GM12878 (cell line): ENCODE results near the gene TMC2. TPM values are rescaled to one million over a fixed set of nuclear protein-coding genes. Genes with fewer than 3 reads are reported as not detected.
"Not testable (repeated sequence)": the region's sequence is repeated elsewhere in the genome, so short reads cannot be mapped to it uniquely, and the experiment has no call there.

Experiments
- ATAC-seq: fragments of 200-7000 bp; cut with Tn5 transposase; 3 replicates; pipeline ENCODE4 v1.9.1; 2020; ENCODE audit warnings: mild to moderate bottlenecking, moderate library complexity
- BruUV-seq: library from RNA; stranded (reverse); fragments of 400-500 nt; replicated peaks from 2 replicates; lab custom pipeline; 2021; lab: Mats Ljungman, UMichigan
- CTCF ChIA-PET: fragments of 300-600 bp; sonication (Branson Sonifier 250); formaldehyde crosslinking; extraction: SDS; loops from one replicate; lab custom pipeline; 2021; ENCODE audit warnings: inconsistent platforms; lab: Yijun Ruan, JAX
- POLR2A ChIA-PET: fragments of 350-600 bp; formaldehyde crosslinking; extraction: SDS; loops from one replicate; lab custom pipeline; 2021; ENCODE audit warnings: inconsistent platforms; lab: Charles Lee
- RAD21 ChIA-PET: fragments of 300-600 bp; sonication (Branson Sonifier 250); formaldehyde crosslinking; loops from one replicate; lab custom pipeline; 2023; ENCODE audit warnings: antibody characterized with exemption; ENCODE audit not compliant: unreplicated experiment; lab: Charles Lee
- SMC1A ChIA-PET: fragments of 300-600 bp; sonication (Branson Sonifier 250); formaldehyde crosslinking; loops from one replicate; lab custom pipeline; 2023; ENCODE audit not compliant: unreplicated experiment, uncharacterized antibody; lab: Charles Lee
- DNase-seq: peaks from one replicate; pipeline ENCODE4 v3.0.0-alpha.2; 2011; ENCODE audit warnings: low read depth, low spot score
- FAIRE-seq: peaks from 3 replicates; lab custom pipeline; 2011; peaks lifted over from hg19 to GRCh38; lab: Jason Lieb, UNC
- H2AFZ ChIP-seq: 2 replicates; pipeline ENCODE4 v1.6.0; 2011; ENCODE audit warnings: low read depth, low read length, control low read depth; ENCODE audit not compliant: control insufficient read depth
- H3K27ac ChIP-seq: 2 replicates; pipeline ENCODE4 v1.5.1; 2011; ENCODE audit warnings: control low read depth; ENCODE audit not compliant: control insufficient read depth, insufficient read depth
- H3K27me3 ChIP-seq, 2 experiments: replicated peaks in 1 of 2; 2 replicates each; pipeline versions ENCODE4 v1.6.0 to v1.6.1; 2011; ENCODE audit warnings: low read length in 1 of 2; ENCODE audit not compliant: control insufficient read depth in 2 of 2, insufficient read depth in 2 of 2
- H3K36me3 ChIP-seq, 2 experiments: 2 replicates each; pipeline ENCODE4 v1.5.1; 2011; ENCODE audit warnings: low read length in 1 of 2; ENCODE audit not compliant: control insufficient read depth in 2 of 2, insufficient read depth in 2 of 2
- H3K4me1 ChIP-seq: 2 replicates; pipeline ENCODE4 v1.6.1; 2011; ENCODE audit warnings: mild to moderate bottlenecking, low read length, moderate library complexity, mixed read lengths; ENCODE audit not compliant: control insufficient read depth, insufficient read depth
- H3K4me2 ChIP-seq: 2 replicates; pipeline ENCODE4 v1.6.0; 2011; ENCODE audit warnings: control low read depth; ENCODE audit not compliant: control insufficient read depth, insufficient read depth
- H3K4me3 ChIP-seq: fragments of 200-600 bp; sonication (generic); 2 replicates; pipeline ENCODE4 v1.5.1; 2016
- H3K79me2 ChIP-seq: 2 replicates; pipeline ENCODE4 v1.6.0; 2011; ENCODE audit warnings: low read length; ENCODE audit not compliant: control insufficient read depth, insufficient read depth
- H3K9ac ChIP-seq: 2 replicates; pipeline ENCODE4 v1.8.0; 2011; ENCODE audit warnings: low read length, control low read depth, mixed read lengths; ENCODE audit not compliant: control insufficient read depth, insufficient read depth
- H3K9me3 ChIP-seq: replicated peaks from 3 replicates; pipeline ENCODE4 v1.5.1; 2011; ENCODE audit warnings: mild to moderate bottlenecking, low read length; ENCODE audit not compliant: control insufficient read depth, insufficient read depth
- H4K20me1 ChIP-seq: 2 replicates; pipeline ENCODE4 v1.6.0; 2011; ENCODE audit not compliant: control insufficient read depth, insufficient read depth
- E2F8 ChIP-seq: fragments of 450-650 bp; IDR thresholded peaks from 2 replicates; pipeline ENCODE4 v1.6.1; 2018; ENCODE audit warnings: mild to moderate bottlenecking, low read depth, moderate library complexity; ENCODE audit not compliant: partially characterized antibody
- ESRRA ChIP-seq: IDR thresholded peaks from 2 replicates; pipeline ENCODE4 v1.6.1; 2012; ENCODE audit warnings: mild to moderate bottlenecking, low read length, improper control_type of control experiment
- WGBS: methylation state at CpG from one replicate; pipeline ENCODE4 v1.1.6; 2016; ENCODE audit warnings: low lambda C conversion rate; ENCODE audit not compliant: insufficient replicate concordance, insufficient coverage; ENCODE audit errors: missing lambda C conversion rate; 5-methylcytosine and 5-hydroxymethylcytosine counted together
- in situ Hi-C: fragments of 300-500 bp; cut with MboI; formaldehyde crosslinking; loops from 9 replicates; pipeline ENCODE4 v1.14.3; 2018; ENCODE audit warnings: mixed read lengths
- intact Hi-C: fragments of 100-400 bp; cut with micrococcal nuclease; formaldehyde crosslinking; loops from one replicate; pipeline ENCODE4 v1.14.2; 2022; ENCODE audit not compliant: unreplicated experiment
- polyA plus RNA-seq, 11 experiments: library from polyadenylated mRNA; depleted of rRNA in 4 of 11; unstranded in 6 of 11; stranded (reverse) in 5 of 11; fragments of >200 nt; fragmentation: Nextera tagmentation in 4 of 11; fragmentation: Illumina TruSeq in 1 of 11; extraction: Ambion mirVana in 4 of 11; extraction: Trizol in 1 of 11; gene quantifications; 1 replicate in 1 of 11; 2 replicates in 10 of 11; pipeline versions ENCODE4 v1.2.1 to v1.2.3, GENCODE V29; 2011 to 2016; ENCODE audit warnings: inconsistent platforms in 2 of 11, missing spikeins in 2 of 11, low read depth in 1 of 11
- total RNA-seq, 4 experiments: library from RNA; depleted of rRNA in 3 of 4; stranded (reverse); fragments of >200 nt in 3 of 4; fragmentation: Illumina TruSeq in 1 of 4; extraction: Trizol in 1 of 4; gene quantifications; 2 replicates each; pipeline versions ENCODE4 v1.2.1 to v1.2.3, GENCODE V29; 2013 to 2021
- TF ChIP-seq, protein P1 (sequence below): fragments of 450-650 bp; formaldehyde crosslinking; IDR thresholded peaks from 2 replicates; pipeline ENCODE4 v1.4.0; 2022; ENCODE audit warnings: mild to moderate bottlenecking, moderate library complexity

Gene TMC2
- total and polyA plus RNA-seq, 10 of the 15 experiments (the other 5 are each of a cell fraction or from before 2014, with no cell fraction given) = 0.08 TPM; not detected in 9

- TF ChIP-seq, protein P1, sequence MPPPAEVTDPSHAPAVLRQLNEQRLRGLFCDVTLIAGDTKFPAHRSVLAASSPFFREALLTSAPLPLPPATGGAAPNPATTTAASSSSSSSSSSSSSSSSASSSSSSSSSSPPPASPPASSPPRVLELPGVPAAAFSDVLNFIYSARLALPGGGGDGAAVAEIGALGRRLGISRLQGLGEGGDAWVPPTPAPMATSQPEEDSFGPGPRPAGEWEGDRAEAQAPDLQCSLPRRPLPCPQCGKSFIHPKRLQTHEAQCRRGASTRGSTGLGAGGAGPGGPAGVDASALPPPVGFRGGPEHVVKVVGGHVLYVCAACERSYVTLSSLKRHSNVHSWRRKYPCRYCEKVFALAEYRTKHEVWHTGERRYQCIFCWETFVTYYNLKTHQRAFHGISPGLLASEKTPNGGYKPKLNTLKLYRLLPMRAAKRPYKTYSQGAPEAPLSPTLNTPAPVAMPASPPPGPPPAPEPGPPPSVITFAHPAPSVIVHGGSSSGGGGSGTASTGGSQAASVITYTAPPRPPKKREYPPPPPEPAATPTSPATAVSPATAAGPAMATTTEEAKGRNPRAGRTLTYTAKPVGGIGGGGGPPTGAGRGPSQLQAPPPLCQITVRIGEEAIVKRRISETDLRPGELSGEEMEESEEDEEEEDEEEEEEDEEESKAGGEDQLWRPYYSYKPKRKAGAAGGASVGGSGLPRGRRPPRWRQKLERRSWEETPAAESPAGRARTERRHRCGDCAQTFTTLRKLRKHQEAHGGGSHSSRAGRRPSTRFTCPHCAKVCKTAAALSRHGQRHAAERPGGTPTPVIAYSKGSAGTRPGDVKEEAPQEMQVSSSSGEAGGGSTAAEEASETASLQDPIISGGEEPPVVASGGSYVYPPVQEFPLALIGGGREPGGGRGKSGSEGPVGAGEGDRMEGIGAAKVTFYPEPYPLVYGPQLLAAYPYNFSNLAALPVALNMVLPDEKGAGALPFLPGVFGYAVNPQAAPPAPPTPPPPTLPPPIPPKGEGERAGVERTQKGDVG = no peak
- TF ChIP-seq E2F8 (no peak), ESRRA (no peak)
Measured at GRCh38 chr20:2536560-2536986, at the start of gene TMC2 (continued).

GRCh38 chr20:2502808-2503384, 33.5 kb upstream of the TMC2 start:
- H3K79me2 ChIP-seq, H3K36me3 ChIP-seq, ATAC-seq, H3K4me2 ChIP-seq, H4K20me1 ChIP-seq, RAD21 ChIA-PET, SMC1A ChIA-PET, in situ Hi-C loops, CTCF ChIA-PET, H3K27me3 ChIP-seq, FAIRE-seq, H3K4me1 ChIP-seq, H3K4me3 ChIP-seq, DNase-seq, H2AFZ ChIP-seq, BruUV-seq, H3K9me3 ChIP-seq, H3K9ac ChIP-seq, intact Hi-C loops, H3K27ac ChIP-seq: not testable (repeated sequence)
- 98% methylated on average over 2 of the region's 2 CpGs for WGBS
- POLR2A ChIA-PET = interaction anchor here (1.0 kb wide), 1 partner anchor 9 kb away, joined by 3 read pairs; no protein-coding TSS in a partner anchor

GRCh38 chr20:2504803-2505202, 31.6 kb upstream of the TMC2 start:
- H3K27ac ChIP-seq, POLR2A ChIA-PET, H2AFZ ChIP-seq, BruUV-seq, H3K36me3 ChIP-seq, H3K9me3 ChIP-seq, SMC1A ChIA-PET, DNase-seq, H3K27me3 ChIP-seq, FAIRE-seq, H3K4me3 ChIP-seq, RAD21 ChIA-PET, H3K4me1 ChIP-seq, H3K4me2 ChIP-seq, H4K20me1 ChIP-seq, ATAC-seq, in situ Hi-C loops, H3K9ac ChIP-seq: not testable (repeated sequence)
- peaks cover 16% of the 10 kb centered on the region for H3K79me2 ChIP-seq
- 74% methylated on average over 2 of the region's 2 CpGs for WGBS
- intact Hi-C loops = loop anchor here (5.0 kb wide), 1 partner anchor 33 kb away; the partner anchor contains the start of gene SNRPB
- CTCF ChIA-PET = interaction anchor here (2.1 kb wide), 1 partner anchor 17 kb away, joined by 7 read pairs; no protein-coding TSS in a partner anchor
